ENCODE measurements around the gene KRT80.

KRT80 gene

DNA sequence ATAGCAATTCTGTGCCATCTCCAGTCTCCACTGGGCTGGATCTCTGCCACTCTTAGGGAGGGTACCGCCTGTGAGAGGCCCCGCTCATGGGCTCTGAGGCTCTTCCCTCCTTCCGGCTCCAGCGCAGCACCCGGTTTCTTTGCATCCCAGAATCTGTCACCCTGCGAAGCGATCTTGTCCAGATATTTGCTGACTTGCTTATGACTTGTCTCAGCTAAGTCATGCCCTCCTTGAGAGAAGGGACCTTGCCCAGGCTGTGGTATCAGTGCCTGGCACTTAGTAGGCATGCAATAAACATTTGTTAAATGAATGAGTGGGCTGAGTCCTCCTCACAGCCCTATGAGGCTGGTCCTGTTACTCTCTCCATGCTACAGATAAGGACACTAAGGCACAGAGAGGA, 13.4 kb downstream of the KRT80 start:
- Histone ChIP-seq H3K4me1 (ENCODE audit: control insufficient read depth, insufficient read depth, low read length) (peaks cover 38% of the 10 kb centered on the region), H3K27ac (ENCODE audit: insufficient read depth, low read depth, low read length, poor library complexity, severe bottlenecking) (no peak overlapping the region), H3K27me3 (ENCODE audit: control insufficient read depth, insufficient read depth, low read length, poor library complexity, severe bottlenecking) (no peaks in the 10 kb centered on the region), H3K9me3 (ENCODE audit: control insufficient read depth, low read length) (no peaks in the 10 kb centered on the region), H3K4me3 (ENCODE audit: insufficient read depth, low read depth, low read length) (no peak overlapping the region), H3K36me3 (ENCODE audit: control insufficient read depth, insufficient read depth, low read length) (no peaks in the 10 kb centered on the region)
- 95% methylated on average over 7 of the region's 7 CpGs for WGBS, 2 experiments

DNA sequence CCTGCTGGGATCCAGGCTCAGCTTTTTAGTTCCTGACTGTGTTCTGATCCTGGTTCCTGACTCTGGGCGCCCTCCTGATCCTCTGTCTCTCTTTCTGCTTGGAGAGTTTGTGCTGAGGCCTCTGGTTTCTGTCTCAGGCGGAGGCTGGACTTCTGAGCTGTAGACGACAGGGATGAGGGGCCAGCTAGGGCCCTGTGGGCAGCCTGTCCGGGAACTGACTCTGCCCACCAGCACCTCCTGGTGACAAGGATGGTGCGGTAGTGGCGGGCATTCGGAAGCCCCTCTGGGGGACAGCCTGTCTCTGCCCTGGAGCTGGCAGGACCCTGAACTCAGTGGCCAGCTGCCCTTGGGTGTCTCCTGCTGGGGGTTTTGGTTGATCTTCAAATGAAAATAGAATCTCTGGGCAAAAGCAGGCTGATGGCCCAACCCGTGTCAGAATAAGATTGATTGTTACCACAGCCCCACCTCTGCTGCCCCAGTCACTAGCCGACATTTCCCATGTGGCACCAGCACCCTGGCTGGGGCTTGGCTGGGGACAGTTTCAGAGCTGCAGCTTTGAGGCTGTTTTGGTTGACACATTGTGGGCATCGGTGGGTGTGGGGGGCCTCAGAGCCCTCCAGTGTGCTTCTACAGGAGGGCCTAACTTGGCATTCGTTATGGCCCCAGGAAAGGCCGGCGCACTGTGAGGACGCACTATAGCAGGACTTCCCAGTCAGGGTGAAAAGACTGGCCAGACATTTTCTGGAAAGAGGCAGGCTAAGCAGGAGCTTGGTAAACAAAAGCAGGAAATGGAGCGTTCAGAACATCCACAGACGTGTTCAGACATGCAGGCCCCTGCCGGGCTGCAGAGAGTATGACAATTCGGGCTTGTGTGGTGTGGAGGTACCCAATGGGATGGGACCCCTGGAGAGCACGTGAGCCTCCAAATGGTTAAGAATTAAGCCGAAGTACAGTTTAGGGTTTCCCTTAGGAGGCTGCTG, 16.2 kb downstream of the KRT80 start:
- no peaks in the 10 kb centered on the region for H3K36me3 ChIP-seq (ENCODE audit: control insufficient read depth, insufficient read depth, low read length)
- 87 to 89% methylated on average over 20 of the region's 20 CpGs for whole genome bisulfite sequencing, 2 experiments
- H3K4me3 ChIP-seq (ENCODE audit: insufficient read depth, low read depth, low read length), result no peak overlapping the region
- peaks cover 11% of the 10 kb centered on the region for H3K4me1 ChIP-seq (ENCODE audit: control insufficient read depth, insufficient read depth, low read length)
- H3K27ac ChIP-seq (ENCODE audit: insufficient read depth, low read depth, low read length, poor library complexity, severe bottlenecking), result no peak overlapping the region
- H3K9me3 ChIP-seq (ENCODE audit: control insufficient read depth, low read length), result no peaks in the 10 kb centered on the region
- H3K27me3 ChIP-seq (ENCODE audit: control insufficient read depth, insufficient read depth, low read length, poor library complexity, severe bottlenecking), result no peaks in the 10 kb centered on the region

DNA sequence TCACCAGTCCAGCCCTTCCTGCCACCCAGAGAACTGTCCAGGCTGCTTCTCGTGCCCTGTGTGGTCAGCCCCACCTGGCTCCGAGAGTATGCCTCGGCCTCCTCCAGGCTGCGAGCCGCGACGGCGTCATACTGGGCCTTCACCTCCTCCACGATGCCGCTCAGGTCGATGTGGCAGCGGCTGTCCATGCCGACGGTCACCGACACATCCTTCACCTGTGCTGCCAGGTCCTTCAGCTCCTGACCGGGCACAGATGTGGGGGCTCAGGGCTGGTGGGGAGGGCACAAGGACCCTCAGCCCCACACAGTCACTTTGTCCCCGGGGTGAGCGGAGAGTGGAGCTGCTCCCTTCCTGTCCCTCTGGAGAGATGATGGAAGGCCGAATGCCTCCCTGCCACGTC, 18.3 kb downstream of the KRT80 start:
- H3K4me1 ChIP-seq (ENCODE audit: control insufficient read depth, insufficient read depth, low read length), result peaks cover 10% of the 10 kb centered on the region
- no peaks in the 10 kb centered on the region for H3K9me3 ChIP-seq (ENCODE audit: control insufficient read depth, low read length)
- no peak overlapping the region for H3K27ac ChIP-seq (ENCODE audit: insufficient read depth, low read depth, low read length, poor library complexity, severe bottlenecking)
- no peak overlapping the region for H3K4me3 ChIP-seq (ENCODE audit: insufficient read depth, low read depth, low read length)
- H3K36me3 ChIP-seq (ENCODE audit: control insufficient read depth, insufficient read depth, low read length), result no peaks in the 10 kb centered on the region
- no peaks in the 10 kb centered on the region for H3K27me3 ChIP-seq (ENCODE audit: control insufficient read depth, insufficient read depth, low read length, poor library complexity, severe bottlenecking)
- WGBS, 2 experiments, result 94 to 96% methylated on average over 20 of the region's 20 CpGs

DNA sequence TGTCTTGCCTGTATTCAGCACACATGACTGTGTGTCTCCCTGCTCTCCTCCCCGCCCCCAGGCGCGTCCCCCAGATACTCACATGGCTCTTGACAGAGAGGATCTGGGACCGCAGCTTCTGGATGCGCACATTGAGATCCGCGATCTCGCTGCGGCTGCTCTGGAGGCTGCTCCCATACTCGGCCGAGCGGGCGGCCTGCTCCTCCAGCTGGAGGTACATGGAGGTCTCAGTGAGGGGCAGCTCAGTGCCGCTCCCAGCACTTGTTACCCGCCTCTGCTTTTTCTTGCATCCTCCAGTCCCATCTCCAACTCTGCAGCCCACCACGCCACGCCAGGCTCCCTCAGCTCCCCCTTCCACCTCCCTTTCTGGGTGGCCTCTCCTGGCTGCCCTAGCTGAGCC, 18.9 kb downstream of the KRT80 start:
- peaks cover 10% of the 10 kb centered on the region for H3K4me1 ChIP-seq (ENCODE audit: control insufficient read depth, insufficient read depth, low read length)
- no peak overlapping the region for H3K27ac ChIP-seq (ENCODE audit: insufficient read depth, low read depth, low read length, poor library complexity, severe bottlenecking)
- no peak overlapping the region for H3K4me3 ChIP-seq (ENCODE audit: insufficient read depth, low read depth, low read length)
- H3K9me3 ChIP-seq (ENCODE audit: control insufficient read depth, low read length), result no peaks in the 10 kb centered on the region
- H3K27me3 ChIP-seq (ENCODE audit: control insufficient read depth, insufficient read depth, low read length, poor library complexity, severe bottlenecking), result no peaks in the 10 kb centered on the region
- WGBS, 2 experiments, result 94 to 96% methylated on average over 17 of the region's 17 CpGs
- no peaks in the 10 kb centered on the region for H3K36me3 ChIP-seq (ENCODE audit: control insufficient read depth, insufficient read depth, low read length)

DNA sequence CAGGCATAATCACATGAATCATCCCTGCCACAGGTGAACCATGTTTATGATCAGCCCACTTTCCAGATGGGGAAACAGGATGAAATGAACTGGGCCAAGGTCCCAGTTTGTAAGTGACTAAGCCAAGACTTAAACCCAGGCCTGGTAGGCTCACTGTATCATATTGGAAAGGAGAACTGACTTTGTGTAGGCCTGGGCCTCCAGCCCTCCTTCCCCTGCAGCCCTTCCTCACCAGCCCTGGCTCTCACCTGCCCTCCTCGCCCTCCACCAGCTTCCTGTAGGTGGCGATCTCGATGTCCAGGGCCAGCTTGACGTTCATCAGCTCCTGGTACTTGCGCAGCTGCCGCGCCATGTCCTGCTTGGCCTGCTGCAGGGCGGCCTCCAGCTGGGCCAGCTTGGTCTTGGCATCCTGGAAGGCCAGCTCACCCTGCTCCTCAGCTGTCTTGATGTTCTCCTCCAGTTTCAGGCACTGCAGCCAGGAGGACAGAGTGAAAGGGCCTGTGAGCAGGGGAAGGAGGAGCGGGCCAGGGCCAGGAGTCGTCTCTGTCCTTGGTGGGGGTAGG, 19.8 kb downstream of the KRT80 start:
- Histone ChIP-seq H3K4me3 (ENCODE audit: insufficient read depth, low read depth, low read length) (no peak overlapping the region), H3K4me1 (ENCODE audit: control insufficient read depth, insufficient read depth, low read length) (peaks cover 10% of the 10 kb centered on the region), H3K9me3 (ENCODE audit: control insufficient read depth, low read length) (no peaks in the 10 kb centered on the region), H3K27ac (ENCODE audit: insufficient read depth, low read depth, low read length, poor library complexity, severe bottlenecking) (no peak overlapping the region), H3K36me3 (ENCODE audit: control insufficient read depth, insufficient read depth, low read length) (no peaks in the 10 kb centered on the region), H3K27me3 (ENCODE audit: control insufficient read depth, insufficient read depth, low read length, poor library complexity, severe bottlenecking) (no peaks in the 10 kb centered on the region)
- WGBS, 2 experiments, result 55 to 56% methylated on average over 10 of the region's 10 CpGs

DNA sequence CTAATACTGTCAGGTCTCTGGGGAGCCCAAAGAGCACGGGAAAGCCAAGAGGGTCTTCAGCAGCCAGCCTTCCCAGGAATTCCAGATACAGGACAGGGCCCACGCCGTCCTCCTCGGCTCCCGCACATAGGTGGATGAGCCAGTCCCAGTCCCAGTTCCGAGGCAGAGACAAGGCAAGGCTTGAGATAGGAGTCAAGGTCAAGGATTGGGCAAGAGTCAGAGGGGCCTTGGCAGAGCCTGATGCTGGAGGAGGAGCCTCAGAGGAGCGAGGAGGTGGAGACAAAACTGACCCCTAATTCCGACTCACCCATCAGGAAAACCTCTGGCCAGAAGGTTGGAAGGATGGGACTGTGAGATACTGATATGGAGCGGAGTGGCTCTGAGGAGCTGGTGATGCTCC, 21.0 kb downstream of the KRT80 start:
- WGBS, 2 experiments, result 91 to 94% methylated on average over 9 of the region's 9 CpGs

DNA sequence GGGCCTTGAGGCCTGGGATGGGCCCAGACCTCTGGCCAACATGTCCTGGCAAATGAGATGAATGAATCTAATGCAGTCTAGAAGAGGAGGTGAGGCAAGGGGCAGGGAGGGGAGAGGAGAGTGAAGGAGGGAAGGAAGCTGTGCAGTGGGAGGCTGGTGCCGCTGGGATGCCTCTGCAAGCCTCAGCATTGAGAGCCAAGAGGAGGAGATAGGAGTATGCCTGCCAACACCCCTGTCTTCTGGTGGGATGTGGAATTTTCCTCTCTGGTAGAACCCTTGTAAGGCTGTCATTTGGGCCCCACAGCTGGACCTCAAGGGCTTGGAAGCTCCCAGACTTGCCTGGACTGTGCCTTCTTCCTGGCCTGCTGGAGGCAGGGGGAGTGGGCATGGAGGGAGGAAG, 21.9 kb downstream of the KRT80 start:
- H3K36me3 ChIP-seq (ENCODE audit: control insufficient read depth, insufficient read depth, low read length), result no peaks in the 10 kb centered on the region
- H3K4me1 ChIP-seq (ENCODE audit: control insufficient read depth, insufficient read depth, low read length), result peaks cover 2% of the 10 kb centered on the region
- H3K27me3 ChIP-seq (ENCODE audit: control insufficient read depth, insufficient read depth, low read length, poor library complexity, severe bottlenecking), result no peaks in the 10 kb centered on the region
- no peaks in the 10 kb centered on the region for H3K9me3 ChIP-seq (ENCODE audit: control insufficient read depth, low read length)
- H3K4me3 ChIP-seq (ENCODE audit: insufficient read depth, low read depth, low read length), result no peak overlapping the region
- WGBS, 2 experiments, result 88 to 93% methylated on average over 1 of the region's 1 CpG
- H3K27ac ChIP-seq (ENCODE audit: insufficient read depth, low read depth, low read length, poor library complexity, severe bottlenecking), result no peak overlapping the region

More for the DNA sequence above, 21.0 kb downstream of the KRT80 start:
- Histone ChIP-seq H3K4me1 (ENCODE audit: control insufficient read depth, insufficient read depth, low read length) (peaks cover 10% of the 10 kb centered on the region), H3K9me3 (ENCODE audit: control insufficient read depth, low read length) (no peaks in the 10 kb centered on the region), H3K36me3 (ENCODE audit: control insufficient read depth, insufficient read depth, low read length) (no peaks in the 10 kb centered on the region), H3K27ac (ENCODE audit: insufficient read depth, low read depth, low read length, poor library complexity, severe bottlenecking) (no peak overlapping the region), H3K4me3 (ENCODE audit: insufficient read depth, low read depth, low read length) (no peak overlapping the region), H3K27me3 (ENCODE audit: control insufficient read depth, insufficient read depth, low read length, poor library complexity, severe bottlenecking) (no peaks in the 10 kb centered on the region)

DNA sequence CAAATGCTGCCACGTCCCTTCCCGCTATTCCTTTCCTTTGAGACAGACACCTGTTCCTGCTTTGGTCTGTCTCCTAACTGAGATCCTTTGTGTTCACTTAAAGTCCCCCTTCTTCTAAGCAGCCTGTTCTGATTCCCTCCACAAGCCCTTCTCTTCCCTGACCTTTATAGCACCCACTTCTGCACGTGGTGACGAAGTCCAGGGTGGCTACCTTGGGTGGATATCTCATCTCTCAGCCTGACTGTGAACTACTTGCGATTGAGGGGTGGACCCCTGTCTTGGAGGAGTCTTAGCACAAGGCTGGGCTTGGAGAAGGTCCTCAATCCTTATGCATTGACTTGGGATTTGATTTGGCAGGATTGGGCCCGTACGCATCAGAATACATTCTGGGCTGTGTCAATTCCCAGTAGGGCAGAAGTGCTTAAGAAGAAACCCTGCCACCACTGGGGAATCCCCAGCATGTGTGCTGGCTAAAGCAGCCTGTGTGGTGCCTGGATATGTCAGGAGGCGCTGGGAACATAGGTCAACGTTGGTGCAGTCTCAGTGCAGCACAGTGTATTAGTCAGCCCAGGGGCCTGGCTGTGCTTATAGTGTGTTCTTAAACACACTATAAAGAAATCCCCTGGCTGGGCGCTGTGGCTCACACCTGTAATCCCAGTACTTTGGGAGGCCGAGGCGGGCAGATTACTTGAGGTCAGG, 23.6 kb downstream of the KRT80 start:
- Histone ChIP-seq H3K9me3 (ENCODE audit: control insufficient read depth, low read length) (no peaks in the 10 kb centered on the region), H3K27ac (ENCODE audit: insufficient read depth, low read depth, low read length, poor library complexity, severe bottlenecking) (no peak overlapping the region), H3K4me3 (ENCODE audit: insufficient read depth, low read depth, low read length) (no peak overlapping the region), H3K36me3 (ENCODE audit: control insufficient read depth, insufficient read depth, low read length) (no peaks in the 10 kb centered on the region), H3K27me3 (ENCODE audit: control insufficient read depth, insufficient read depth, low read length, poor library complexity, severe bottlenecking) (no peaks in the 10 kb centered on the region), H3K4me1 (ENCODE audit: control insufficient read depth, insufficient read depth, low read length) (no peaks in the 10 kb centered on the region)
- 81 to 84% methylated on average over 12 of the region's 12 CpGs for WGBS, 2 experiments

DNA sequence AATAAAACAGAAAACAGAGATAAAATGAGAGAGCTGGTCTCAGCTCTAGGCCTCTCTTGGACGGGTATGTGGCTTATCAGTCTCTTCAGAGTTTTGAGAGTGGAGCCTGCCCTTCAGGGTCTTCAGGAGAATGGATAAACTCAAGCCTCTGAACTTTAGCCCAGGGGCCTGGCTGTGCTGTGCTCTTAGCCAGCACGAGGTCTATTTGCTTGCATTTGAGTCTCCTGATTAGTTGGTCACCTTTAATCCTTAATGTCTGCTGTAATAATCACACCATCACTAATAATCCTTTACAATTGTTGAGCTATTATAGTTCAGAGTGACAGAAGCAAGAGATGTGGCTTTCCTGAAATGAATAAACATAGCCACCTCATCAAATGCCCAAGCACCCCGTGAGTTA, 24.3 kb downstream of the KRT80 start:
- H3K4me1 ChIP-seq (ENCODE audit: control insufficient read depth, insufficient read depth, low read length), result no peaks in the 10 kb centered on the region
- H3K36me3 ChIP-seq (ENCODE audit: control insufficient read depth, insufficient read depth, low read length), result no peaks in the 10 kb centered on the region
- 72 to 87% methylated on average over 3 of the region's 3 CpGs for WGBS, 2 experiments
- H3K9me3 ChIP-seq (ENCODE audit: control insufficient read depth, low read length), result no peaks in the 10 kb centered on the region
- H3K27me3 ChIP-seq (ENCODE audit: control insufficient read depth, insufficient read depth, low read length, poor library complexity, severe bottlenecking), result no peaks in the 10 kb centered on the region
- H3K4me3 ChIP-seq (ENCODE audit: insufficient read depth, low read depth, low read length), result no peak overlapping the region
- no peak overlapping the region for H3K27ac ChIP-seq (ENCODE audit: insufficient read depth, low read depth, low read length, poor library complexity, severe bottlenecking)

DNA sequence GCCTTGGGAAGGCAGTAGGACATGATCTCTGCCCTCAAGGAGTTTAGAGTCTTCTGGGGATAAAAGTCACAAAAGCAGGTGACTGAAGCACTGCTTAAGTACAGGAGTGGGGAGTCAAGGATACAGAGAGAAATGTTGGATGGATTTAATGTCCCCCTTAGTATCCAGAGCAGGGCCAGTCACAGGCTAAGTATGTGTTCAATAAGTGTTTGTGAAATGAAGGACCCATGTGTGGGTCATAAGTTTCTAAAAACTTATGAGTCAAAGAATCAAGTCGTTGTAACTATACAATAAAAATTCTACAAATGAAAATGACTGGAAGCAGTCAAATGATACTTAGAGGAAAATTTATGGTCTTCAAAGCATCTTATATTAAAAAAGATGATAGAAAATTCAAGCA, 25.1 kb downstream of the KRT80 start:
- Histone ChIP-seq H3K27me3 (ENCODE audit: control insufficient read depth, insufficient read depth, low read length, poor library complexity, severe bottlenecking) (no peaks in the 10 kb centered on the region), H3K27ac (ENCODE audit: insufficient read depth, low read depth, low read length, poor library complexity, severe bottlenecking) (no peak overlapping the region), H3K4me3 (ENCODE audit: insufficient read depth, low read depth, low read length) (no peak overlapping the region), H3K36me3 (ENCODE audit: control insufficient read depth, insufficient read depth, low read length) (no peaks in the 10 kb centered on the region), H3K4me1 (ENCODE audit: control insufficient read depth, insufficient read depth, low read length) (no peaks in the 10 kb centered on the region), H3K9me3 (ENCODE audit: control insufficient read depth, low read length) (no peaks in the 10 kb centered on the region)
- 86 to 100% methylated on average over 1 of the region's 1 CpG for WGBS, 2 experiments
